ENCODE data around the gene ARL14.

Gene ARL14

DNA sequence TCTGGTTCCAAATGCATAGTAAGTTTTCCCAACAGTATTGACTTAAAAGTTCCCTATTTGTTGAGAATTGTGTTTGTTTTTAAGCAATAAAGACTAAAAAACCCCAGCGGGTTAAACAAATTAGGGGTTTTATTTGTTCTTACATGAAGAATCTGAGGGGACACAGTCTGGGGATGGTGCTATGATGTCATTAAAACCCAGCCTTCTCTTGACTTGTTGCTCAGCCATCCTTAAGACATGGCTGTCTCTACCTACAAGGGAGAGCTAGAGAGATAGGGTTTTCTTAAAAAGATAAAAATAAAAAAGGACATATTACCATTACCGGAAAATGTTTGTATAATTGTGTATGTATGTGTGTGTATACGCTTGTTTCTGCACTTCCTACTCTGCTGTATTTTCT lies 11.7 kb upstream of the ARL14 start:
- Mint-ChIP-seq H3K36me3 (no peaks in the 10 kb centered on the region), H3K27ac (peak overlapping the region; percentile 82), H3K4me3 (peak overlapping the region in 1 of 2 donors; percentile 10), H3K4me1 (peaks cover 10 to 22% of the 10 kb centered on the region in 2 donors), H3K27me3 (no peaks in the 10 kb centered on the region), H3K9me3 (peaks cover 0 to 3% of the 10 kb centered on the region in 2 donors)
- peak in 1 of 2 donors; percentile 38 for ATAC-seq (replicated peaks)
- no peak for DNase-seq

DNA sequence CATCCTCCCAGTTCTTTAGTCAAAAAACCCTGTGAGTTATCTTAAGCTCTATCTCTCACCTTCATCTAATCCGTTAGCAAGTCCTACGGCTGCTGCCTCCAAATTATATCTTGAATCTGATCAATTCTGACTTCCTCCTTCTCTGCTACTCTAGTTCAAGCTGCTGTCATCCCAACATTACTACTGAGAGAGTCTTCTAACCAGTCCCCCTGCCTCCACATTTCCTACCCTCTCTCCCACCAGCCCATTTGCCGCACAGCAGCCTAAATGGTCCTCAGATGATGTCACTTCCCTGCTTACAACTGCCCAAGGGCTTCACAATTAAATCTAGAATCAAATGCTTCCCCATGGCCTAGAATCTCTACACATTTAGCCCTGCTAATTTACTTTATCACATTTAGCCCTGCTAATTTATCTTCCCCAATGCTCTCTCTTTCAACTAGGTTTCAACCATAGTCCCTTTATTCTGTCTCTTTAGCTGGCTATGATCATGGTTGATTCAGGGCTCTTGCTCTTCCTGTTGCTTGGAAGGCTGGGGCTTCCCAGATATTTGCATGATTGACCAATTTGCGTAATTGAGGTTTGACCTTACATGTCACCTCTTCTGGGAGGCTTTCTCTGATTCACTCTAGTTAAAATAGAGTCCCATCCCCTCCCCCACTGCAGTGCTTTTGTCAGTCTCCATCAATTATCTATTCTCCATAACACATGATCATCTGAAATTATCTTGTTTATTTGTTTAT lies 11.0 kb upstream of the ARL14 start:
- H3K27me3 Mint-ChIP-seq, result no peaks in the 10 kb centered on the region
- ATAC-seq (replicated peaks) (peak; percentile 87 to 93), DNase-seq (peak; percentile 54)
- H3K9me3 Mint-ChIP-seq, result peaks cover 0 to 3% of the 10 kb centered on the region in 2 donors
- peak overlapping the region; percentile 82 for H3K27ac Mint-ChIP-seq
- H3K4me3 Mint-ChIP-seq, result peak overlapping the region; percentile 3 to 10
- H3K36me3 Mint-ChIP-seq, result no peaks in the 10 kb centered on the region
- peaks cover 10 to 22% of the 10 kb centered on the region in 2 donors for H3K4me1 Mint-ChIP-seq

DNA sequence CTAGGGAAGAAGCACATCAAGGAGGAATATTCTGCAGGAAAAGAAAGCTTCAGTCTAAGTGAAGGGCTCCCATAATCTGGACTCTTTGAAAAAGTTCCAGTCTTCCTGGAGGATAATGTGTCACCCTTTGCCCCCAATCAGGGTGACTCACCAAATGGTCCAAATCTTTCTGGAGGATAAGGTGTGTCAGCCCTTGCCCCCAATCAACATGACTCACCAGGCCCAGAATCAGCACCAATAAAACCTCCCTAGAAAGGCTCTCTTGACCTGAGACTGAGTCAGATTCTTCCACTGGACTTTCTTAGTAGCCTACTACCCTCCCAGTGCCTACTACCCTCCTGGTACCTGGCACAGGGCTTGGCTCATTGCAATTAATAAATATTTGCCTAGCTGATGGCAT lies 9.5 kb upstream of the ARL14 start:
- ATAC-seq (replicated peaks) (peak in 1 of 2 donors; percentile 39), DNase-seq (no peak)
- Mint-ChIP-seq H3K27me3 (no peaks in the 10 kb centered on the region), H3K27ac (no peak overlapping the region), H3K4me1 (peaks cover 10 to 22% of the 10 kb centered on the region in 2 donors), H3K9me3 (peaks cover 0 to 3% of the 10 kb centered on the region in 2 donors), H3K4me3 (no peak overlapping the region), H3K36me3 (no peaks in the 10 kb centered on the region)

DNA sequence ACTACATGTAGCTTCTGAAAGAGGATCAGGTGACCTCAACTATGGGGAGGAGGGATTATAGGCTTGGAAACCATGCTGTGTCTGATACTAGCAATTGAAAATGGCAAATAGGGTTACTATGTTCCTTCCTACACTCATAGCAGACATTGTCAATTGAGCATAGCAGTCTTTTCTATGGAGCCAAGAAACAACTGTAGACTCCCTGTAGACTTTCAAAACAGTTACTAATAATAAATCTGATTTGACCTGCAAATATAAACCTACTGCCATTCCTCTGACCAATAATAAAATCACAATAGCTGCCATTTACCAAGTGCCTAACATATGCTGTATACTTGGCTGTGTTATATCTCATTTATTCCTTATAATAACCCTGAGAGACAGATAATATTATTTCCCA lies 8.5 kb upstream of the ARL14 start:
- H3K27ac Mint-ChIP-seq, result no peak overlapping the region
- DNase-seq (no peak), ATAC-seq (replicated peaks) (no peak)
- peaks cover 0 to 3% of the 10 kb centered on the region in 2 donors for H3K9me3 Mint-ChIP-seq
- no peak overlapping the region for H3K4me3 Mint-ChIP-seq
- H3K36me3 Mint-ChIP-seq, result no peaks in the 10 kb centered on the region
- no peaks in the 10 kb centered on the region for H3K27me3 Mint-ChIP-seq
- H3K4me1 Mint-ChIP-seq, result peaks cover 10 to 22% of the 10 kb centered on the region in 2 donors

DNA sequence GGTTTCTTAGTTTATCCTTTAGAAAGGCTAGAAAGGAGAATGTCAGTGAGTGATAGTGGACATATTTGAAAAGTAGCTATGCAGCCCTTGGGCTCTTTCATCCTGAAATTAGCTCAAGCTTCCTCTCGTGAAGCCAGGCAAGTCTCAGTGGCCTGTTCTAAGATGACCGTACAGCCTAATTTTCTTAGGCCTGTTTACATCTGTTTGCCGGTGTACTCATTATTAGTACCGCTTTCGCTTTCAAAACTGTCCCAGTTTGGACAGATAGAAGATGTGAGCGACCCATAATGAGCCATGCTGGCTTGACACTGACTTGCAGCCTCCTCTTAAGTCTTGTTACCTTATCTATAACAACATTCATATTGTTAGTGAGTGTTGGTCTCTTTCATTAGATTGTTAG lies 5.7 kb upstream of the ARL14 start:
- peak in 1 of 2 donors; percentile 41 for ATAC-seq (replicated peaks)
- H3K4me3 Mint-ChIP-seq, result no peak overlapping the region

DNA sequence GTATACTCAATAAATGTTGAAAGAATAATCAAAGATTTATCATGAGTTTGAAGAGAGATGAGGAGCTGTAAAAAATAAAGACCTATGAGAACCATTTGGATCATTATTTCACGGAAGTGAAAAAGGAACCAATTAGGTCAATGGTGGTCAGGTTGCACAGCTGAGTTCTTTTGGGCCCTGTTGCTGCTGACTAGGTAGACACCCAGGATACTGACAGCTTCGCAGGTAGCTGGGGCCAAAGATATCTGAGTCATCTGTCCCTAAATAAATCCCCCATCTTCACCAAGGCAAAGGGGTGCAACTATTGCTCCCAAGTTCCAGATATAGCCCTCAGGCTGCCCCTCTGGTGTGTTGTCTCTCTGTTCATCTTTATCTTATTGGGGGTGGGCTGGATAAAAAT lies 5.0 kb upstream of the ARL14 start:
- H3K36me3 Mint-ChIP-seq, result no peaks in the 10 kb centered on the region
- peak overlapping the region; percentile 15 for H3K27ac Mint-ChIP-seq
- H3K4me3 Mint-ChIP-seq, result no peak overlapping the region

More for the DNA sequence above, 5.7 kb upstream of the ARL14 start:
- Mint-ChIP-seq H3K9me3 (no peaks in the 10 kb centered on the region), H3K4me1 (peaks cover 2 to 13% of the 10 kb centered on the region in 2 donors), H3K27me3 (no peaks in the 10 kb centered on the region), H3K27ac (no peak overlapping the region), H3K36me3 (no peaks in the 10 kb centered on the region)
- DNase-seq, result no peak

DNA sequence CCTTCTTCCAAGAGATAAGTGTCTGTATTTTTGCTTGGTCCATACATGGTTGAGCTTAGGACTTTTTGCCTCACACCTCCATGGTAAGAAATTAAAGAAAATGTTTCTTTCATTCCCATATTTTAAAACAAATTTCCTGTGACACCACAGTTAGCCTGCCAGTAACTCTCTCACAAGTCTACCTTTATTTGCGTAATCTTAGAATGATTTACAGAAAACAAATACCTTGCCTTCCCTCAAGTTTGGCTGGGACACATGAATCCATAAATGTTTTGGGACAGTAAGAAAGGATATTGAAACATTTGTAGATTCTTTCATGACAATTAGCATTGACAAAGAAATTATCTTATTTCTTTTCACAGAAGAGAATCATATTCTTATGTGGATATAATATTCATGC lies 3.8 kb upstream of the ARL14 start:
- Mint-ChIP-seq H3K4me1 (peaks cover 0 to 2% of the 10 kb centered on the region in 2 donors), H3K27me3 (no peaks in the 10 kb centered on the region), H3K36me3 (no peaks in the 10 kb centered on the region), H3K9me3 (no peaks in the 10 kb centered on the region), H3K4me3 (no peak overlapping the region), H3K27ac (no peak overlapping the region)
- DNase-seq, result no peak
- ATAC-seq (replicated peaks), result no peak

More for the DNA sequence above, 5.0 kb upstream of the ARL14 start:
- H3K9me3 Mint-ChIP-seq, result no peaks in the 10 kb centered on the region
- no peaks in the 10 kb centered on the region for H3K27me3 Mint-ChIP-seq
- peaks cover 2 to 7% of the 10 kb centered on the region in 2 donors for H3K4me1 Mint-ChIP-seq
- DNase-seq (no peak), ATAC-seq (replicated peaks) (no peak)

DNA sequence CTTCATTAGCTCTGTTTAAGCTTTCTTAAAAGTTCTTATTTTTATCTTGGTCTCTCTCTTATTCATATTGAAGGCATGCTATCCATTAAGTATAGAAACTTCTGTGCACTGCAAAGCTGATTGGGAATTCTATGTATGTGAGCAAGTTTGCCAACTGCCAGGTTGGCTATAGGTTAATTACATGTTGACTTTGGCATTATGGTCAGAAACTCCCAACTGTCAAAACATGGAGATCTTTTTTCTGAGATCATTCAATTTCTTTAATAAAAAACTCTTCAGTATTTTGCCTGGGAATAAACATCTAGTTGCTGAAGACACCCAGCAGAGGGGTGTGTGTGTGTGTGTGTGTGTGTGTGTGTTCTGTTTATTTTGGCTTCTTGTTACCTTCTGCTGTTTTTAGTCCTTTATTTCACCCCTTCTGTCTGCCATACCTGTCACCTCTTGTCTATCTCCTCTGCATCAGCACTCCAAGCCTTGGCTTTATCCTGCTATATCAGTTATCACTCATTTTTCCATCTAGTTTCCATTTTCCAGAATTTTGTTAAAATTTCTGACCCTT lies 1.3 kb upstream of the ARL14 start:
- Mint-ChIP-seq H3K9me3 (no peaks in the 10 kb centered on the region), H3K27ac (no peak overlapping the region), H3K4me3 (no peak overlapping the region), H3K4me1 (no peaks in the 10 kb centered on the region), H3K36me3 (no peaks in the 10 kb centered on the region), H3K27me3 (peaks cover 3 to 8% of the 10 kb centered on the region in 2 donors)
- ATAC-seq (replicated peaks) (no peak), DNase-seq (no peak)

DNA sequence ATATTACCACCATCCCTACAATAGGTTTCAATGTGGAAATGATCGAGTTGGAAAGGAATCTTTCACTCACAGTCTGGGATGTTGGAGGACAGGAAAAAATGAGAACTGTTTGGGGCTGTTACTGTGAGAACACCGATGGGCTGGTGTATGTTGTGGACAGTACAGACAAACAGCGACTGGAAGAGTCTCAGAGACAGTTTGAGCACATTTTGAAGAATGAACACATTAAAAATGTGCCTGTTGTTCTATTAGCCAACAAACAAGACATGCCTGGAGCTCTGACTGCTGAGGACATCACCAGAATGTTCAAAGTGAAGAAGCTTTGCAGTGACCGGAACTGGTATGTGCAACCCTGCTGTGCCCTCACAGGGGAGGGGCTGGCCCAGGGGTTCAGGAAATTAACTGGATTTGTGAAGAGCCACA lies 510 bp downstream of the ARL14 start:
- H3K4me3 Mint-ChIP-seq, result no peak overlapping the region
- H3K36me3 Mint-ChIP-seq, result no peaks in the 10 kb centered on the region

DNA sequence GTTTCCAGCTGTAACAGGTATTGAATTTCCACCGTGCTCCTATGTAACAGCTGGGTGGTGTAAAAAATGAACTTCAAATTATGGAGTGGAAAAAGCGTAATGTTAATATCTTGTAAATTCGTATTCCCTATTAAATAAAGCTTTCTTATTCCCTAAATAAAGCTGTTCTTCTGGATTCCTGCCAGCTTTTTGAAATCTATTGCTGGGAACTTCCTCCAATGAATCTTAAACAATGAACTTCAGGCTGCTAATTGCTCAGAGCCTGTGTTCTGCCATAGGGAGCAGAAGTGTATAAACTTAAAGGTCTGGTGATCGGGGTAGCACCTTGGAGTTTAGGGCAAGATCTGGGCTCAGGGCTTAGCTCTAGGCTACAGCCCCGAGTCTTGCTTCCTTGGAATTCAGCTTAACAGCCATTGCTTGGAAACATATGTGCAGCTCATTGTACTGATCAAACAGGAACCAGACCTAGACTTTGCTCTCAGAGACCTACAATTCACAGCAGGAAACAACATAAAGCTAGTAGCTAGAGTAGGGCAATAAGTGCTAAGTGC lies 1.4 kb downstream of the ARL14 start:
- Mint-ChIP-seq H3K4me3 (no peak overlapping the region), H3K27me3 (peaks cover 3 to 10% of the 10 kb centered on the region in 2 donors), H3K4me1 (no peaks in the 10 kb centered on the region), H3K27ac (no peak overlapping the region), H3K36me3 (no peaks in the 10 kb centered on the region), H3K9me3 (no peaks in the 10 kb centered on the region)
- ATAC-seq (replicated peaks) (no peak), DNase-seq (no peak)

More for the DNA sequence above, 510 bp downstream of the ARL14 start:
- Mint-ChIP-seq H3K9me3 (no peaks in the 10 kb centered on the region), H3K4me1 (no peaks in the 10 kb centered on the region), H3K27ac (no peak overlapping the region), H3K27me3 (peaks cover 3 to 10% of the 10 kb centered on the region in 2 donors)
- no peak for ATAC-seq (replicated peaks)
- DNase-seq, result no peak

DNA sequence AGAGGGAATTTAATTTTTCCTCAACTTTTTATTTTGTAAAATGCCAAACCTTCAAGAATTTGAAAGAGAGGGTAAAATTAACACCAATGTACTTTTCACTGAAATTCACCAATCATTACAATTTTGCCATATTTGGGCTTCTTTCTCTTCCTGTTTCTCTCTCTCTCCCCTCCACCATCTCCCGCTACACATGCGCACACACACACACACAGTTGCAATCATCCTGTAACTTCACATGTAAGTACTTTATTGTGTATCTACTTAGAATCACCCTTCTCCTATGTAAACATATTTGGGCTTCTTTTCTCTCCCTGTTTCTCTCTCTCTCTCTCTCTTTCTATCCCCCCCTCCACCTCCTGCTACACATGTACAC lies 7.4 kb downstream of the ARL14 start:
- no peaks in the 10 kb centered on the region for H3K9me3 Mint-ChIP-seq
- H3K4me1 Mint-ChIP-seq, result no peaks in the 10 kb centered on the region
- no peaks in the 10 kb centered on the region for H3K36me3 Mint-ChIP-seq
- no peak overlapping the region for H3K4me3 Mint-ChIP-seq
- H3K27me3 Mint-ChIP-seq, result peaks cover 3 to 10% of the 10 kb centered on the region in 2 donors
- ATAC-seq (replicated peaks), result no peak
- DNase-seq, result no peak
- H3K27ac Mint-ChIP-seq, result no peak overlapping the region

DNA sequence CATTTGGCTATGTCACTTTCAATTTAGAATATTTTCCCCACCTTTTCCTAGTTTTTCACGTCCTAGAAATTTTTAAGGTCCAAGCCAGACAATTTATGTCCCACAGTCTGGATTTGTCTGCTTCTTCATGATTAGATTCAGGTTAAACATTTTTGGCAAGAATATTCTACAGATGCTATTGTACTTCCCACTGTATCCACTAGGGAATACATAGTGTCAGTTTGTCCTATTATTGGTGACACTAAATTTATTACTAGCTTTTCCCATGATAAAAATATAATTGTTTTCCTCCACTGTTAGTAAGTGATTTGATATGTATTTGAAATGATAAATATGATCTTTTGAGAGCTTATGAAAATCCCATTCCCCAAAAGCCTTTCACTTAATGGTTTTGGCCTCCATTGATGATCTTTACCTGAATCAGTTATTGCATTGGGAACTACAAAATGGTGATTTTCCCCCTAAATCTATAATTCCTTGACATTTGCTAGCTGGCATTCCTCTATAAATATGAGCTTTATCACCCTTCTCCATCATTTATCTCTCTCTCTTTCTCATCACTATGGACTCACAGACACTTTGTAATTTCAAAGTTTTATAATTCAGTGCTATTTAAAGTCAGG lies 8.3 kb downstream of the ARL14 start:
- ATAC-seq (replicated peaks) (no peak), DNase-seq (no peak)
- no peak overlapping the region for H3K27ac Mint-ChIP-seq
- H3K9me3 Mint-ChIP-seq, result no peaks in the 10 kb centered on the region
- no peak overlapping the region for H3K4me3 Mint-ChIP-seq
- no peaks in the 10 kb centered on the region for H3K36me3 Mint-ChIP-seq
- peaks cover 3 to 5% of the 10 kb centered on the region in 2 donors for H3K27me3 Mint-ChIP-seq
- H3K4me1 Mint-ChIP-seq, result no peaks in the 10 kb centered on the region

DNA sequence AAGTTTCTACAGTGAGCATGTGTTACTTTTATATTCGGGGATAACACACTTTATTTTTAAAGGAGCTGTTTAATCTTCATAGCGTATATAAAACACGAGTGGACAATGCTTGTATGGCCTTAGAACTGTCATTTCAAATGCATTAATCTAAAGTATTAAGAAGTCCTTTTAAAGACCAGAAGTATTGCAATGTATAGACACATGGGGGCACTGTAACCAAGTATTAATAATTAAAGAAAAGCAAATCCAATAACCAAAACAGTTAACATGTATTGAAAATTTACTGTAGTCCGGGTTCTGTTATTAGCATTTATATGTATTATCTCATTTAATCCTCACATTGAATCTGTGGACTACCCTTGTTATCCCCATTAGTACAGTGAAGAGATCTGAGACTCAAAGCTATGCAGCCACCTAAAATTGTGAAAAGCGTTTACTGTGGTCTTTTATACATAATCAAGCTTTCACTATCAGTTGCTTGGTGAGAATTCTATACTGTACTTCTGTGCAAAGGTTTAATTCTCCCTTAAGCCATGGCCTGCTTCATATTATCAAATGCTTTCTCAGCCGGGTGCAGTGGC lies 10.1 kb downstream of the ARL14 start:
- no peak for DNase-seq
- Mint-ChIP-seq H3K27ac (no peak overlapping the region), H3K27me3 (no peaks in the 10 kb centered on the region), H3K36me3 (no peaks in the 10 kb centered on the region), H3K4me1 (no peaks in the 10 kb centered on the region), H3K9me3 (no peaks in the 10 kb centered on the region), H3K4me3 (no peak overlapping the region)
- ATAC-seq (replicated peaks), result no peak

DNA sequence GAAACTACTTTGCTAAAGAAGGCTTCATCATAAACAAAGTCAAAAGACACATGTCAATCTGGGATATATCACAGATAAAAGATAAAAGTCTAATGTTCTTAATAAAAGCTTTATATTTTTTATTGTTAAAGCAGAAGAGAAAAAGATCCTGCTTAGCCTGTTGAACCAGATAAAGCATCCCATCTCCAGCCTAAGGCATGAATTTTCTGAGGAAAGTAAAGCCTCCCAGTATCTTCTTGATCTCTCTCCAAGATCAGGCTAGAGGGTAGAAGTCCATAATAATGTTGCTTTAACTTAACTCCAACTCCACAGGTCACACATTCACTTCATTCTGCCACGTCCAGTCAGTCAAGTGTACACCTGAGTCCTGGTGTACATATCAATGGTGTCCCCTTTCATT lies 14.2 kb downstream of the ARL14 start:
- Mint-ChIP-seq H3K9me3 (no peaks in the 10 kb centered on the region), H3K4me1 (no peaks in the 10 kb centered on the region), H3K27ac (no peak overlapping the region), H3K36me3 (no peaks in the 10 kb centered on the region), H3K4me3 (no peak overlapping the region), H3K27me3 (no peaks in the 10 kb centered on the region)
- no peak for ATAC-seq (replicated peaks)
- no peak for DNase-seq

Measured in stimulated activated naive B cell treated with anti-CD40 and anti-IgM and Interleukin-4, amounts not matched to agents 10 μg/mL and 1 μg/mL and 100 μg/mL, for 72 hours (primary cell).